Ishikawa (cell line): ENCODE results near the gene SAP30.

ENCODE experiments used
- CEBPB ChIP-seq: IDR thresholded peaks from 2 replicates; pipeline ENCODE4 v1.6.1; 2012
- CREB1 ChIP-seq: IDR thresholded peaks from 2 replicates; pipeline ENCODE4 v1.6.1; 2012; ENCODE audit warnings: low read depth
- EGR1 ChIP-seq: IDR thresholded peaks from 2 replicates; pipeline ENCODE4 v1.6.1; 2012
- EP300 ChIP-seq: IDR thresholded peaks from 2 replicates; pipeline ENCODE4 v1.6.1; 2012; ENCODE audit warnings: borderline replicate concordance
- FOXM1 ChIP-seq: IDR thresholded peaks from 2 replicates; pipeline ENCODE4 v1.6.1; 2012; ENCODE audit warnings: low read depth, borderline replicate concordance
- MAX ChIP-seq: IDR thresholded peaks from 2 replicates; pipeline ENCODE4 v1.6.1; 2012
- NFIC ChIP-seq: IDR thresholded peaks from 2 replicates; pipeline ENCODE4 v1.6.1; 2012
- RAD21 ChIP-seq: IDR thresholded peaks from 2 replicates; pipeline ENCODE4 v1.6.1; 2012; ENCODE audit warnings: low read depth
- REST ChIP-seq: IDR thresholded peaks from 2 replicates; pipeline ENCODE4 v1.6.1; 2012; ENCODE audit warnings: low read depth, mild to moderate bottlenecking
- TAF1 ChIP-seq: IDR thresholded peaks from 2 replicates; pipeline ENCODE4 v1.6.1; 2012; ENCODE audit warnings: low read depth, mild to moderate bottlenecking
- TCF12 ChIP-seq: IDR thresholded peaks from 2 replicates; pipeline ENCODE4 v1.6.1; 2012; ENCODE audit warnings: low read depth
- TEAD4 ChIP-seq: IDR thresholded peaks from 2 replicates; pipeline ENCODE4 v1.6.1; 2012
- USF1 ChIP-seq: IDR thresholded peaks from 2 replicates; pipeline ENCODE4 v1.6.1; 2012
- YY1 ChIP-seq: IDR thresholded peaks from 2 replicates; pipeline ENCODE4 v1.6.1; 2012; ENCODE audit warnings: low read depth
- ZBTB7A ChIP-seq: IDR thresholded peaks from 2 replicates; pipeline ENCODE4 v1.6.1; 2012; ENCODE audit warnings: low read depth

SAP30 gene

GRCh38 chr4:173370477-173371291 lies at the start of gene SAP30:
TSS of gene SAP30 (plus strand) at chr4:173370954. CDS start at chr4:173371183, 229 bp downstream.
- TF ChIP-seq MAX (peak; percentile 66), YY1 (peak; percentile 81), FOXM1 (no peak), EGR1 (peak; percentile 66), NFIC (0 out of 2 replicates have a peak, but pooled peaks have one; percentile 14), REST (peak; percentile 58), TAF1 (peak; percentile 49), ZBTB7A (peak; percentile 64), EP300 (no peak), RAD21 (no peak), USF1 (peak; percentile 82)

GRCh38 chr4:173325007-173325736 lies 45.6 kb upstream of the SAP30 start:
- TF ChIP-seq TAF1 (no peak), FOXM1 (no peak), EGR1 (no peak), YY1 (no peak), USF1 (no peak), RAD21 (no peak), MAX (no peak), ZBTB7A (no peak), CREB1 (no peak), EP300 (no peak), CEBPB (no peak), TEAD4 (no peak), TCF12 (no peak), REST (no peak), NFIC (no peak)

- TF ChIP-seq EGR1 (no peak), USF1 (no peak), TAF1 (no peak)
Measured at GRCh38 chr4:173328236-173328901, 42.4 kb upstream of the SAP30 start.

GRCh38 chr4:173330590-173330989 lies 40.2 kb upstream of the SAP30 start:
- TF ChIP-seq CEBPB (no peak), RAD21 (no peak), MAX (no peak), TCF12 (no peak), CREB1 (no peak), EGR1 (no peak), TEAD4 (no peak), FOXM1 (no peak), REST (no peak), USF1 (no peak)
